Mesenteric fat pad (tissue), 1 donor: Measurements from ENCODE around the gene C6orf132. TPM values are rescaled to one million over a fixed set of nuclear protein-coding genes. Genes with fewer than 3 reads are reported as not detected.

Source experiments
- DNase-seq: peaks from one replicate; pipeline ENCODE4 v3.0.0-alpha.2; 2020; ENCODE audit warnings: low spot score
- total RNA-seq: library from RNA; stranded (reverse); fragmentation: NEBNext Ultra II Directional; extraction: Animal tissue kit (Norgen Biotek cat#: 25700); gene quantifications from one replicate; pipeline ENCODE4 v1.2.1, GENCODE V29; 2021
- donor health status: DM: yes; HTN: yes; CAD: no.

C6orf132 gene
- total RNA-seq, 1 donor from 2014 or later, result 1.3 TPM

DNA sequence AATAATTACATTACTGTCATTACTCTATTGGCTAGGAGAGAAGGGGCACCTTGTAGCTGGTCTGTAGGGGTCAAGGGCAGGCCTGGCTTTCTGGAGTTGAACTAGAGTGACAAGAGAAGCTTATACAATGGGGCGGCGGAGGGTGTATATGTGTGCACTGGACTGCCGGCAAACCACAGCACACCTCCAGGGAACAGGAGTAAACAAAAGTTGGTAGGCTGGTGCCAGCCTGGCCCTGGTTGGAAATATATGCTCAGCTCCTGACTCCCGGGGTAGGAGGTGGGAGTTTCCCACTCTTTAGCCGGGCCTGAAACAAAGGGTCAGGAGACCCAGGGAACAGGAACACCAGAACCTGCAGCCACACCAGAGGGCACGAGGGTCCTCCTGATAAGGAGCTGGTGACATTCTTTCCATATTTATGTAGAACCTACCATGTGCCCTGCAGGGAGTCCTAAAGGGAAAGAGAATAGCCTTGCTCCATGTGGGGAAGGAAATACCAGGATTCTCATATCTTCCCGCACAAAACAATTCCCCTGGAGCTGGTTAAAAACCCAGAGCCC, 5.1 kb downstream of the C6orf132 start:
- DNase-seq, result no peak

DNA sequence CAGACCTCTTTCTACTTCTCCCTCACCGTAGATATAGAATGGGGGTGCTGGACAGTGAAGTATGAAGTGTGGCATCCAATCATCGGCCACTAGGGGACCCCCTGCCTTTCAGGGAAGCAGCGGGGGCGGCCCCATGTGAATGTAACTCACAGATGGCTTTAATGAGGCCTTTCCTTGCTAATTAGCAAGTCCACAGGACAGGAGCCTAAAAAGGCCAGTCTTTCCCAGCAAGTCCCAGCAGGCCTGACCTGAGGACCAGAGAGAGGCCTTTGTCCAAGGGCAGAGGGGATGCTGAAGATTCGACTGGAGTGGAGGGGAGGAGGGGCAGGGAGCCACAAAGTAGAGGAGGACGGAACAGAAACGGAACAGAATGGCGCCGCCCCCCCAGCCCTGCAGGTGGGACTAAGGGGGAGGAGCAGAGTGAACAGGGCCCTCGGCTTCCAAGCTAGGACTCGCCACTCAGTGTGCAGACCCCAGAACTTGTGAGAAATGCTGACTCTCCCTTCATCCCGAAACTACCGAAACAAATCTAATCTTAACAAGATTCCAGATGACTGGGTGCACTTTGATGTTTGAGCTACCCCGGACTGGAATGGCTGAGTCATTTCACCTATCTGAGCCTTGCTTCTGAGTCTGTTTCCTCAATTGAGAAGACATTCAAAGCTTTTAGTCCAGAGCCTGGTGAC, 5.8 kb downstream of the C6orf132 start:
- no peak for DNase-seq

DNA sequence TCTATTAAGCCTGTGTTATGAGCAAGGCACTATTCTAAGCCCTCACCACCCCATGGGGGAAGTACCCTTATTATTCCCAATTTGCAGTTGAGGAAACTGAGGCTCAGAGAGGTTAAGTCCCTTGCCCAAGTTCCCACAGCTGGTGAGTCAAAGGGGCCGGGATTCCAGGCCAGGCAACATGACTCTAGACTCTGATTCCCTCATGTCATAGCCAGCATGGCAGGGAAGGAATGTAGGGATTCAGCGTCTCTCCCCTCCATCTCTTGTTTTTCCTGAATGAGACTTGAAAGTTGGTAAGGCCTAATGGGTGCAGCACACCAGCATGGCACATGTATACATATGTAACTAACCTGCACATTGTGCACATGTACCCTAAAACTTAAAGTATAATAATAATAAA, 6.7 kb downstream of the C6orf132 start:
- DNase-seq, result no peak

DNA sequence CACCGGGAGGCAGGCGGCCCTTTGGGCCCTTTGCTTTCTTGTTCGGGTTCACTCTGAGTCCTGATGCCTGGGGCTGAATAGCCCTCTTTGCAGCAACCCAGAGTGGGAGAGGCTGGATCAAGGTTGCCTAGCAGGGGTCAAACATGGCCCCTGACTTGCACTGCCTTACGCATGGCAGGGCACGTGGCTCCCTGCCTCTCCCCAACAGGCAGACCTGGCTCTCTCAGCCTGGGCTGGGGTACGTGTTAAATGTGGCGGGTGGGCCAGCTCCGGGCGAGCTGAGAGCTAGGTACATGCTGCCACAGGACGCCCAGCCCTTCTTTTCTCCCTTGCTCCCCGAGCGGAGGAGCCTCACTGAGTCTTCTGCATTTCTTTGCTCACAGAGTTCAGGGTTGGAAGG, 7.3 kb downstream of the C6orf132 start:
- DNase-seq, result no peak

DNA sequence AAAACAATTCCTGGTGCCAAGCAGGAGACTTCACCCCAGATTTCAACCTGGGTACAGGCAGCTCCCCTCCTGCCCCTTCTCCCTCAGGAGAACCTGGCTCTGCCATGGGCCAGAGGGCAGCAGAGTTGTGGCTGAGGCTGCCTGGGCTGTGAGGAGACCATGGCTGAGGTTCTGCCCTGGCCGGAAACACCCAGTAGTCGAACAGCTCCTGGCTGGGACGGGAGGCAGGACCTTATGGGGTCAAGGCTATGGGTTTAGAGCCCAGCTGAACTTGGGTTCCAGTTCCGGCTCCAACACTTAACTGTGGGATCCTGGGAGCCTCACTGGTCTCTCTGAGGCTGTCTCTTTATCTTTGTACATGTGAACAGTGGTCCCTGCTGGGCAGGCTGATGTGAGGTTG, 8.5 kb downstream of the C6orf132 start:
- no peak for DNase-seq

DNA sequence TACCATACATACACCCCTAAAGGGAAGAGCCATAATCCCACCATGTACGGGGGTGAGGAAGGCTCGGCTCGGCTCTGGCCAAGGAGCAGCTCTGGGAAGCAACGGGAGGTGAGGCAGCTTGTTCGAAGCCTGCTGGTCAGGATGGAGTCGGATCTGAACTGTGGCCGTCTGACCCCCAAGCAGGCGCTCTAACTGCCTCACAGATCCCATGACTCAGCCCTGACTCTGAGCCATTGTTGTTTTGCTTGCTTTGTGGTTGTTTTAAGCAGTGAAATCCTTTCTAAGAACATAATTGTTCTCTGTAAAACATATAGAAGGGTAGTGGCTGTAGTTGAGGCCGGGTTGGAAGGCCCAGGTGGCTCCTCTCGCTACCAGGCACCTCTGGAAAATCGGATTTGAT, 10.9 kb downstream of the C6orf132 start:
- no peak for DNase-seq

DNA sequence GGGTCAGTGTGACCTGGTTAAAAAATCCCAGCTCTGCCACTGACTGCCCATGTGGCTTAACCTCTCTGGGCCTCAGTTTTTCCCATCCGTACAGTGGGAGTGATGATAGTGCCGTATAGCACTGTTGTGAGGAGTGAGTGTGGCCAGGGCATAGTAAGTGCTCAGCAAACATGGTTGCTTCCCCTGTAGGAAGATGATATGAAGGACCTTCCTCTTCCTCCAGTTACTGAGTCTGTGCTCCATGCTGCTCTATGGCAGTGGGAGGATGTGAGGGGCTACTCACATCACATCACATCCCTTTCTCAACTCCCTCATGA, 13.1 kb downstream of the C6orf132 start:
- DNase-seq, result no peak

DNA sequence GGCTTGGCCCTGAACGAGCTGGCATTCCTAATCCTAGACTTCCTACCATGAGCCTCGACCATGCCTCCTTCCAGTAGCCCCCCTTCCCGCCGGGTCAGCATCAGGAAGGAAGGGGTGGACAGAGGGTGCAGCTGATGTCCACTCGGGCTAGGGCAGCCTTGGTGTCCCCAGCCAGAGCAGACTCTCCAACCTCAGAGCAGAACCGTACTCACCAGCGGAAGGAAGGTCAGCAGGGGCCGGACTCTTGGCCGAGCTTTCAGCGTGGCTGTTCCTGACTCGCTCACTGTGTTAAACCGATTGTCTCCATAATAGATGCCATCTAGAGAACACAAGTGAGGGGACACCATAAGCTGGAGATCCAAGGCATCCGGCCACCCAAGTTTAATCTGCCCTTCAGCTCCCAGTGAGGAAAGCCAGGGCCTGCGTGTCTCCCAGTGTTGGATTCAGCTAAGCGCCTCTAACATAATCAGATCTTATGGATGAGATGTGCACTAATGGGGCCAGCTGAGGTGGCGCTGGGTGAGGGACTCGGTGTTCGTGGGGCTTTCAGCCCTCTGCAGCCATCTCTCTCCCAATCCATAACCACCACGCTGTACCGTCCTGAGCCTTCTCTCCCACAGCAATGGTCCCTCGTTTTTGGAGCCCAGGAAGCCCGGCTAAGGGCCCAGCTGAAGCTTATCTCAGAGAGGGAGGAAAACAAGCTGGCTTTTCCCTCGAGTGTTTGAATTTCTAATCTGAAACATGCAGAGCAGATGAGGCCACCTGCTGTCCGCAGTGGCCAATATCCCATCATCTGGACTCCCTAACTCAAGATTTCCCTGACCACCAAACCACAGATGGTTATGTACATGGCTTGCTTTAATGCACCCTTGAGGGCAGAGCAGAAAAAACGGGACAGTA, 13.7 kb downstream of the C6orf132 start:
- no peak for DNase-seq

DNA sequence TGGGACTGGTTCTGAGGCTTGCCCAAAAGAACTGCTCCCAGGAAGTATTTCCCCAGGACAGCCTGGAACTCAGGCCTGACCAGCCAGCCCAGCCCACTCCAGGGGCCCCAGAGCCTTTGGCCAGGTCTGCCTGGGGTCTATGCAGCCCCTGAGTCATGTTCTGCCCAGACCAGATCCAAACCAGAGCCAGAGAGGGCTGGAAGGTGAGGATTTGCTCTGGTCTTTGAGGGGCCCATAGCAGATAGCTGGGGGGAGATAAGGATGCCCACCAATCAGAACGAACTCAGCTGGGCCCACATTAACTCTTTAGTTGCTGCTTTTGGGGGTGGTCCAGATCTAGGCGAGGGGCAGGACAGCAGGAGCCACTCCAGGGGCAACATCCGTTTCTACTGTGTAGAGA, 16.8 kb downstream of the C6orf132 start:
- no peak for DNase-seq

DNA sequence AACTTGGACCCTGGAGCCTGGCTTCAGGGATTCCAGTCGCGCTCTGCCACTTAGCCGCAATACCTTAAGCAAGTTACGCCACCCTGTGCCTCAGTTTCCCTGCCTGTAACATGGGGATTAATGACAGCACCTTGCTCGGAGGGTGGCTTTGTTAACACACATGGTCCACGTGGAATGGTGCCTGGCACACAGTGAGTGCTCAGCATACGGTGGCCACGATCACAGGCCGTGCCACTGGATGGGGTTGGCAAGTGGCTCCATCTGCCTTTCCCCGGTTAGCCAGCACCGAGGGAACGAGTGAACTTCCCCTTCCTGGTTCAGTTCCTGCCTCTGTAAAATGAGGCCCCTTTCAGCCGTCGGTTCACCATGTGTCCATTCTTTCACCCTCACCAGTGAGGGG, 17.2 kb downstream of the C6orf132 start:
- DNase-seq, result no peak

DNA sequence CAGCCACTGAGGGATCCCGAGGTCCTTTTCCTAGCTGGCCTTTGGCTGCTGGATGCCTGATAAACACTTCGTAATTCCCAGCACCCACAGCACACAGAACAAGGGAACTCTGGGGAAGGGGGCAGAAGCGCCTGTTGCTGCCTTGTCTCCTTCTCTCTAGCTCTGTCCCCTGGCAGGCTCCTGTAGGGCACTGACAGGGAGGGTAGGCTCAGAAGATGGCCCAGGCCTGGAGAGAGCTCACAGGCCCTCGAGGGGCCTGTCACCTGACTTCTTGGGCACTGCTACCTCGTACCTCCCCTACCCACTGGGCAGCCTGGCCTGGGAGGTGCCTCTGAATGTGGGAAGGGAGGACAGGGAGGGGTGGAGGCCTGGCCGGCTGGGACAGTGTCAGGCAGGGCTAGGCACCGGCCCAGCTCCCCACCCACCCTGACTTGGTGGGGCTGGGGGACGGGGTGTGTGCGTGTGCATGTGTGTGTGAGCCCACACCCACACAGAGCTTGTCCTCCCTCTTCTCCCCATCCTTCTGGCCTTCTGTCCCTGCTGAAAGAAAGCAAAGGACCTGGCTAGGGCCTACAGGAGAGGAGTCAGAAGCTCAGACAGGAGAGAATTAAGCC, 18.1 kb downstream of the C6orf132 start:
- no peak for DNase-seq

DNA sequence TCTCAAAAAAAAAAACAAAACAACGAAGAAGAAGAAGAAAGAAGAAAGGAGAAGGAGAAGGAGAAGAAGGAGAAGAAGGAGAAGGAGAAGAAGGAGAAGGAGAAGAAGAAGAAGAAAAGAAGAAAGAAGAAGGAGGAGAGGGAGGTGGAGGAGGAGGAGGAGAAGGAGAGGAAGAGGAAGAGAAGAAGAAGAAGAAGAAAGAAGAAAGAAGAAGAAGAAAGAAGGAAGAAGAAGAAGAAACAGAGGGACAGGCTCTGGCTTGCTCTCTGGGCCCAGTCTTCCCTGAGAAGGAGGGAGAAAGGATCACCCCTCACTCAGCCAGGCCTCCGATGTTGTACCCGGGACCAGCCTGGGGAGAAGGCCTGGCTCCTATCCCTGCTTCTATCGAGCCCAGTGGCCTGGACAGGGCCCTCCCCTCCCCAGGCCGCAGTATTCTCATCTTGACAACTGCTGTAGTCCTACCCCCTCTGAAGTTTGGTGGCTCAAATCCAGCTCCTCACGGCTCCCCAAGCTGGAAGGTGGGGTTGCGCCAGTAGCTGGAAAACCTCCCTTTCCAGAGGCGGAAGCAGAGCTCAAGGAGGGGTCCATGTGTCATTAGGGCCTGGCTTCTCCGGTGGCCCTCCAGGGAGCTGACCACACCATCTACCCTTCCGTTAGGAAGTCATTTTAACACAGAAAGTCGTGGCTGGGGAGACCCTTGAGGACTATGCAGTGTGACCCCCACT, 18.9 kb downstream of the C6orf132 start:
- DNase-seq, result no peak

DNA sequence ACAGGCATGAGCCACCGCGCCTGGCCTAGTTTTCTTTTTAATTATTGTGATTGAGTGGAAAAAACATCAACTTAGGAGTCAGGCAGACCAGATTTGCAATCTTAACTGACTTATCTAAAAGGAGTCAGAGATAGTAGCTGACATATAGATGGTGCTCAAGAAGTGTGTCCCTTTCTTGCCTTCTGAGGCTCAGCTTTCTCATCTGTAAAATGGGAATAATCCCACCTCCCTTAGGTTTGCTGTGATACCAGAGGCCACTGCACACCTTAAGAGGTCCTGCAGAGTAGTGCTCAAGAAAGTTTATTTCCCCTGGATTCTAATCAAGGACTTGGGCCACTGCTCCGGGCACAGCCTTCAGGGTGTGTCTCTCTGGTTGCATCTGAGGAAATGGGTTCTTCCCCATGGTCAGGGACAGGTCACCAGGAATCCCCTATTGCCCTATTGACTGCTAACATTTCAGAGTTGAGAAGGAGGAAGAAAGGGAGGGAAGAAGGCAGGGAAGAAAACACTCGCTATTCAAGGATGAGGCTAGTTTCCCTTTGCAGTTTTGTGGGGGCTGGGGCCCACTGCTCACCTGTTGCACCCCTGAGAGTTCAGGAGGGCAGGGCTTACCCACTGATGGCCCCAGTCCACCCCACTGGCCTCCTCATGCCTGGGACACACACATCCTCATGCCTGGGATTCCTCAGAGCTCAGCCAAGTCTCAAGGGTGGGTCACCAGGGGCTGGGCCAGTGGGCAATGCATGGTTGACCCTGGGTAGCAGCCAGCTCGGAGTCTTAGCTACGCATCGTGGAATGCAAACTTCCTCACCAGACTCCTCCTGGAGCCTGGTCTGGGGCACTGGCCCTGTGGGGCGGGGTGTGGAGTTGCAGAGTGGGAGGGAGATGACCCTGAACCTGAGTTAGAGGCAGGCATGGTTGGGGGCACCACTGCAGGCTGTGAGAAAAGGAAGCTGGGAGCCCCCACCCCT, 21.2 kb downstream of the C6orf132 start:
- DNase-seq, result no peak

DNA sequence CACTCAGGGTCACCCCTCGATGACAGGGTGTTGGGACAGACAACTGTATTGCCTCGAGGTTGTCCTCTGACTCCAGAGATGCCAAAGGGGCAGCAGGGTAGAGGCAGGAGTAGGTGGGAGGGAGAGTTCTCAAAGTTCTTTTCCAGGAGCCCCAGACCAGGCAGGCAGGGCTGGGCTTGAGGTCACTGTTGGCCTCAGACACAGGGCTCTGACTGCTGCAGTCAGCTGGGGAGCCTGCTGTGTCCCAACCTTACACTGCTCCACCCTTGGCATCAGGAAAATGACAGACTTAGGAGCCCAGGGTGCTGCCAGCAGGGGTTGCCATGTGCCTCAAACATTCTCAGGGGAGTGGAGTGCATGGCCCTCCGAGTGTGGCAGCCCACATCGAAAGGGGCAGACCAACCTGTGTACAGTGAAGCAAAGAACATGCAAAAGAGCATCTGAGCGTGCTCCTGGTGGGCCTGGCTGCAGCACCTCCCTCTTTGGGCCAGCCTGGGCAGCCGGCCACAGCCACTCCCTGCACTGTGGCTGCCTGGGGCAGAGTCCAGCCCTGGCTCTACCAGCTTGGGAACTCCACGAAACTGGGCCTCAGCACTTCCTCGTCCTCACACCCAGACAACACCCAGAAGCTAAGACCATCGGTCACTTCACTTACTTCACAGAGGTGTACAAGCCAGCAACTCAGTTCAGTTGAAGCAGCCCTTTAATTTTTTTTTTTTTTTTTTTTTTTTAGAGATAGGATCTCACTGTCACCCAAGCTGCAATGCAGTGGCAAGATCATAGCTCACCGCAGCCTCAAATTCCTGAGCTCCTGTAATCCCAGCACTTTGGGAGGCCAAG, 24.0 kb downstream of the C6orf132 start:
- DNase-seq, result no peak

DNA sequence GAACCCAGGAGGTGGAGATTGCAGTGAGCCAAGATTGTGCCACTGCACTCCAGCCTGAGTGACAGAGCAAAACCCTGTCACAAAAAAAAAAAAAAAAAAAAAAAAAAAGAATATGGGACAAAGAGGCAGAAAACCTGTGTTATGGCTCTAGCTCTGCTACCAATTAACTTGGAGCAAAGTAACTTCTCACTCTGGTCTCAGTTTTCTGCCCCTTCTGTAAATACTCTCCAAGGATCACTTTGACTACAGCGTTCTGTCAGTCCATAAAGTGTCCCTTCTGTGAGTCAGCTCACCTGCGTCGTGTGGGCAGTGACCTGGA, 24.6 kb downstream of the C6orf132 start:
- no peak for DNase-seq

DNA sequence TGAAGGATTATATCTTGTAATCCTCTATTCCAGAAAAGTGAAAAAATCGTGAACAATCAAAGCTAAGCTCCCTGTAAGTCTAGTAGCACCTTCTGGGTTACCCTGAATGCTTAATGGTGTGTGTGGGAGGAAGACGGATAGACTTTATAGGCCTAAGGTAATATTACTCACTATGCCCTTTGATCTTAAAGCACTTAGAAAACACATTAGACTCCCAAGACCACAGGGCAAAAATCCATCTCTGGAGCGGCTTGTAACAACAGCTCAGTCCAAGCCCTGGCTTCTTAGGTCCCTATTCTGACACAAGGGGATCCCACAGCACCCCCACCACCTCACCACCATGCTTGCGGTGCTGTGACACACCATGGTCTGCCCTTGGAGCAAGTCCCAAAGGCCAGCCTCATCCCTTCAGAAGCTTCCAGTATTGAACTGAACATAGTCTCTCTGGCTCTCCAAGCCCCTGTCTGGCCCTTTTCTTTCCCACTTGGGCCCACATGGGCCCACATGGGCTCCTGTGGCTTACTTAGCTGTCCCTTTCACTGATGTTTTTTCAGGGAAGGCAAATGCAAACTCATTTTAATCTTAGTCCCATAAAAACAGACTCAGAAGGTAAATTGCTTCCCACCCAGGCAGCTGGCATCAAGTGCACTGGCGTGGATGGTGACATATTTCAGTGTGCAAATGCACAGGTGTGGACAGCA, 28.3 kb downstream of the C6orf132 start:
- DNase-seq, result no peak

DNA sequence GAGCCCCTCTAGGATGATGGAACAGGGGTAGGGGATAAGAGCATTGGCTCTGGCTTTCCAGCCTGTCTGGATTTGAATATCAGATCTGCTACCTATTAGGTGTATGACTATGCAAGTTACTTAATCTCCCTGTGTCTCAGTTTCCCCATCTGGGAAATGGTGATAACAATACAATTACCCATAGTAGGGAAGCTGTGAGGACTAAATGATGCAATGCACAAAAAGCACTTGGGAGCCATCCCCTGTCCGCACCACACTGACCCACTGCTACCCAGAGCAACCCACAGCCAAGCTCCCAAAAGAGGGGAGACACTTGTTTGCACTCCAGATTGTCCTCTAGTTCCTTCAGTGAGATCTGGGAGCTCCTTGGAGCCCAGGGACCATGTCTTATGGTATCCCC, 30.1 kb downstream of the C6orf132 start:
- no peak for DNase-seq

DNA sequence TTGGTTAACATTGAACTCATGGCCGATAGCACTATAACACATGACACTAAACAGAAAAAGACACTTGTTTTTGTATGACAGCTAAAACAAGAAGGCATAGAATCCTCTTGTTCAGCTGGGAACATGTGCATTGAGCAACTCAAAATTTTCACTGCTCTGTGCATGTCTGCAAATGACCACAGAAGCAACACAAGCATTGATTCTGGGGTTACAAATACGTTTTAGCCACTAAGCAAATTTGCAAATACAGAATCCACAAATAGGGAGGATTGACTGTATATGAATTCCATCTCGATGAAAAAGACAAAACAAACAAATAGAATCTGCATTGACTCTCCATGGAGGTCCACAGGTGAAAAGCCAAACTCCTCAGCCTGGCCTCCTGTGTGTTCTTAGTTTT, 31.7 kb downstream of the C6orf132 start:
- DNase-seq, result no peak

DNA sequence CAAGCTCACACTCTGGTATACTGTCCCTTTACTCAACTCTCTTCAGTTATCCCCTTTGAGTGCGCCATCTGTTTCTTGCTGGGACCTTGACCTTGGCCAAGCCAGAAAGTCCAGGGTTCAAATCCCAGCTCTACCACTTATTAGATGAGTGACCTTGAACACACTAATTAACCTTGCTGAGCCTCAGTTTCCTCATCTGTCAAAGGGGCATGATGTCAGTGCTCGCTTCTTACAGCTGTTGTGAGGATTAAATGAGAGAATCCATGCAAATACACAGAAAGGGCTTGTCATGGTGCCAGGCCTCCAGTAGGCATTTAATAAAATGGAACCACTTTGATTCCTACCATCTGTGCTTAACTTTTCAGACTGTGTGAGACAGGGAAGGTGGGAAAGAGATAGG, 34.3 kb downstream of the C6orf132 start:
- DNase-seq, result no peak
